HG02678 (cell line): ENCODE results near the gene CPB1.
"Not testable (repeated sequence)": the region's sequence is repeated elsewhere in the genome, so short reads cannot be mapped to it uniquely, and the experiment has no call there.

Experiments
- ATAC-seq: cut with Tn5 transposase; IDR thresholded peaks from one replicate; pipeline ENCODE4 v1.9.1; 2021; ENCODE audit warnings: mild to moderate bottlenecking, moderate library complexity; ENCODE audit not compliant: unreplicated experiment

CPB1 gene

DNA sequence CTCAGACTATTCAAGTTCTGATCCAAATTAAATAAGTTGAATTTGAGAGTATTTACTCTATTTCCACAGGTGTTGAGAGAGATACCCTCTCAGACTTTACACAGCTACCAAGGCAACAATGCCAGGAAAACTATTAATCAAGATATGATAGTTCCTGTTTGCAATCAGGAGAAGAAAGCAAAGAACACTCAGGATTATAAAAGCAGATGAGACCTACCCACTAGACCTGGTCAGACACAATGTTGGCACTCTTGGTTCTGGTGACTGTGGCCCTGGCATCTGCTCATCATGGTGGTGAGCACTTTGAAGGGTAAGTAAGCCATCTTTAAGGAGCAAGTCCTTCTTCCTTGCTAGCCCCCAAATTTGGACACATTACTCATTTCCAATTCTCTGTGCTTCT is at the start of gene CPB1:
Gene CPB1 (plus strand): TSS at position 227 of the 400 bp plus-strand sequence. CDS start 13 bp downstream, at position 240.
- ATAC-seq: no peak

DNA sequence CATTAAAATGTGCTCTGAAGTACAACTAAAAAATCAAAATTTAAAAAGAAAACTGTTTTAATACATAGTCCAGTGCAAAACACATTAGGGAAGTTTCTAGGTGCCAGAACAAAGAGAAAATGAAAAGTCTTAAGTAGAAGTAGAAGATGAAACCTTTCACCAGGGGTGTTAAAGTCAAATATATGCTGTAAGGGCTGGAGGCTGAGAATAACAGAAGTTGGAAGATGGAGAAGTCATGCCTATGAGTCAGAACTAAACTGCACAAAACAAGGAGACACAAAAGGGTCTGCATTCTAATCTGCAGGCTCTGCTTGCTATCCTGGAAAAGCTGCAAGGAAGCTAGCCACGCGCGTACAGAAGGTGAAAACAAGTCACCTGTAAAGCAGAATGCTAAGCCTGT is 48.7 kb upstream of the CPB1 start:
- ATAC-seq: no peak

DNA sequence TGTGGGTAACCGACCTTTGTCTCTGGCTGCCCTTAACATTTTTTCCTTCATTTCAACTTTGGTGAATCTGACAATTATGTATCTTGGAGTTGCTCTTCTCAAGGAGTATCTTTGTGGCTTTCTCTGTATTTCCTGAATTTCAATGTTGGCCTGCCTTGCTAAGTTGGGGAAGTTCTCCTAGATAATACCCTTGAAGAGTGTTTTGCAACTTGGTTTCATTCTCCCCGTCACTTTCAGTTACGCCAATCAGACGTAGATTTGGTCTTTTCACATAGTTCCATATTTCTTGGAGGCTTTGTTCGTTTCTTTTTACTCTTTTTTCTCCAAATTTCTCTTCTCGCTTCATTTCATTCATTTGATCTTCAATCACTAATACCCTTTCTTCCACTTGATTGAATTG is 42.6 kb upstream of the CPB1 start:
- ATAC-seq: not testable (repeated sequence)

DNA sequence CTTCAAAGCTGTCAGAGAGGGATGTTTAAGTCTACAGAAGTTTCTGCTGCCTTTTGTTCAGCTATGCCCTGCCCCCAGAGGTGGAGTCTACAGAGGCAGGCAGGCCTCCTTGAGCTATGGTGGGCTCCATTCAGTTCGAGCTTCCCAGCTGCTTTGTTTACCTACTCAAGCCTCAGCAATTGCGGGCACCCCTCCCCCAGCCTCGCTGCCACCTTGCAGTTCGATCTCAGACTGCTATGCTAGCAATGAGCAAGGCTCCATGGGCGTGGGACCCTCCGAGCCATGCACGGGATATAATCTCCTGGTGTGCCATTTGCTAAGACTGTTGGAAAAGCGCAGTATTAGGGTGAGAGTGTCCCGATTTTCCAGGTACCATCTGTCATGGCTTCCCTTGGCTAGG is 41.5 kb upstream of the CPB1 start:
- ATAC-seq: not testable (repeated sequence)

DNA sequence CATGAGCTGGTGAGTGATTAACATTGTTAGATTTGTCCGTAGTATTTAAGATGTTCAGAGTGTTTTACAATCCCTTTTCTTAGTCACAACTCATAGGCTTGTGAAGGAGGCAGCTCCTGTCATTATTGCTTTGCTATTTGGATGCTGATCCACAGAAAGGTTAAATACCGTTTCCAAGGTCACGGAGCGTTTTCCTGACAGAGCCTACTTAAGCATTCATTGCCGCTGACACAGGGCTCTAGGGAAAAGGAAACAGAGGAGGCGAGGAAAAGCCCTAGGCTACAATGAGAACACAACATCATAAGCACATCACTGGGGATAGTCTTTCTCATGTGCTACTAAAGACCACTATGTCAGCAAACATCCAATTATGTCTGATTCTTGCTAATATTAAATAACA is 38.5 kb upstream of the CPB1 start:
- ATAC-seq: no peak

DNA sequence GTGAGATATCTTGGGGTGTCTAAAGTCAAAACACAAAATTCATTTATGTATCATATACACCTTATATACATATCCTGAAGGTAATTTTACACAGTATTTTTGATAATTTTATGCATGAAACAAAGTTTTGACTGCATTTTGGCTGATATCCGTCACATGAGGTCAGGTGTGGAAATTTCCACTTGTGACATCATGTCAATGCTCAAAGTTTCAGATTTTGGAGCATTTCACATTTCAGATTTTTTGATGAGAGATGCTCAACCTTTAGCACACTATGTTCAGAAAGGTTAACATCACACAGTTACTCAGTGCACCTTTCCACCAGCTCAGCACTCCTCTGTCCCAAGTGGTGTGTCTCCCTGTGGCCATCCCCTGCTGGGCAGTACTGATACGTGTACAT is 37.7 kb upstream of the CPB1 start:
- ATAC-seq: no peak

DNA sequence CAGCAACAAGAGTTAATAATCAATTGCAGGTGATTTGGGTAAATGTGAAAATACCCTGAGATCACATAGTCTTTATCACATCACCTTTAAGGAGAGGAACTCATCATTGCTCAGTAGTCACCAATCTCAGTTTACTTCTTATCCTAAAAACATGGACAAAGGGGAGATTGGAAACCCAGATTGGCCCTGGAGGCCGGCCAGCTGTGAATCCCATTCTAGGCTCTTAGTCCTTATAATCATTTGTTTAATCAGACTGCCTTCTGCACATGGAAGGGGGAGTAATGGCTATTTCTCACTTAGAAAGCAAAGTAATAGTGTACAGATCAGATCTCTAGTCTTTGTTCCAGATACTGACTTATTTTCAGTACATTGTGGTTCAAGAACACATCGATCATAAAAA is 37.2 kb upstream of the CPB1 start:
- no peak for ATAC-seq

DNA sequence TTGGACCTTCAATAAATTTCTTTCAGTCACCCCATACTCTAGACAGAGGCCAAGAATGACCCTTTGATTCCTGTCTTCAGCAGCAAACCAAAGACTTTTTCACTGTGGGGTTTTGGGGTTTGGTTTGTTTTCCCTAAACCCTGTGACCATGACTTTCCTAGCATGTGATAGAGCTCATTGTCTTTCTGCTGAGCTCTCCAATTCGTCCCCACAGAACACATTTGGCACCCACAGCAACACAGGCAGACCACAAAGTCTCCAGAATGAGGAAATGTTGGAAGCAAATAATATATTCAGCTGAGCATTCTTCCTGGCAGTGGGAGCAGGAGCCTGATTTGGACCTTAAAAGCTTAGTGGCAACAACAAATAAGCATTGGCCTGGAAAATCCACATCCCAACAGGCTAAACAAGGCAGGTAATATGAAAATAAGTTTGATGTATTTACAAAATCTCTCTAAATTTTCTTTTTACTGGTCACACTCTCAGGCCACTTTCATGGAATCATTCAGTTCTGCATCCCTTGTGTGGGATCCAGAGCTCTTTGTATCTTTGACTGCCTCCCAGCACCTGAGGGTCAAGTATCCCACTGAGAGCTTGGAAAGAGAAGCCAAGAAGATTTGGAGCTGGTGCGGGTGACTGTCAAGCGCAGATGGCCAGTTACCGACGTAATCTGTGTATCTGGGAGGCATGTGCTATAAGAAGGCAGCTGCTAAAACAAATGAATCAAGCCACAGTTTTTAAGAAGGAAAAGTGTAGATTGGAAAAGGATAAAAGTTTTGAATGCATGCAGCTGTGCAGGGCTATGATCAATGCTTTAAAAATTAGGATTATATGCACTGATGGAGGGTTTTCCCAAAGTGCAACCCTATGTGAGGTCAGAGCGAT is 36.5 kb upstream of the CPB1 start:
- no peak for ATAC-seq

DNA sequence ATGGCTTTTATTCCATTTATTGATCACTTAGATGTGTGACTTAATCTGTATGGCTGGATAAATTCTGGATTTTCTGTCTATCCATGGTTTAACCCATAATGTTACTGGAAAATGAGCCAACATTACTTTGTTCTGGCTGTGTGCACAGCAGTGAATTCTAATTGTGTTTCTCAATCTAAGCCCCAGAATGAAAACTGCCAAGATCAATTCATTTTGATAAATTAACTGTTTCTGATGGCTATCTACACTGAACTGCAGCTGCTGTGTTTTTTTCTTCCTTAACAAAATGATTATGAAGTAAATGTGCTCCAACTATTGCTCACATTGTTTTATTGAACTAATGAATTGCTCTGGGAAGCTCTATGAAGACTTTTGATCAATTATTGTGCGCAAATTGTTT is 35.7 kb upstream of the CPB1 start:
- no peak for ATAC-seq

DNA sequence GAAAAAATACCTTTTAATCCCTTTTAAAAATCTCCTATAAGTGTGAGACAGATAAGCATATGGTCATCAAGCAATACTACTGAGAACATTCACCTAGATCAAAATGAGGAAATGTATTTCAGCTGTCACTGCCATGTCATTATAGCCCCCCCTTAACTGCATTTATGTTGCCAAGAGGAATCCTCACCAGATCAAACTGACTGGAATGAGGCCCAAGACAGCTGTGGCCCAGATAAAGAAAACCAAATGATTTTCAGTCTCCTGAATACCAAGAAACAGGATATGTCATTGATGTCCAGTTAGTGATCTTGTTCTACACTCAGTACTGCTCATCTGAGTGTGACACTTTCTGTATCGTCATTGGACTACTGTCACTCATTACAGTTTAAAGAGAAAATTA is 35.1 kb upstream of the CPB1 start:
- ATAC-seq: no peak

DNA sequence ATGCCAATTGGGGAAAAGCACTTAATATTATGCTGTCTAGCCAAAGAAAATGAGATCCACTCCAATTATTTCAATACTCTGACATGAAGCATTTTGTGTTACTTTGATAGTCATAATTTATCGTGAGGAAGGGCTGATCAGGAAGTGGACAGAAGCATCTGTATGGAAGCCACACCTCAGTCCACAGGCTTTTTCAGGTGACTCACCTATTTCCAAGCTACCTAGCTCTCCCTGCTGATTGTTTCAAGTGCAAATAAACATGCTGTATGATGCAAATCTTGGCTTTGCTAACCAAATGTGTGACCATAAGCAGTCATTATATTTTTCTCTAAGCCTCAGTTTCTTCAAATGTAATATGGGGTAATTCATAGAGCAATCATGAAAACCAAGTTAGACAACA is 30.8 kb upstream of the CPB1 start:
- no peak for ATAC-seq

DNA sequence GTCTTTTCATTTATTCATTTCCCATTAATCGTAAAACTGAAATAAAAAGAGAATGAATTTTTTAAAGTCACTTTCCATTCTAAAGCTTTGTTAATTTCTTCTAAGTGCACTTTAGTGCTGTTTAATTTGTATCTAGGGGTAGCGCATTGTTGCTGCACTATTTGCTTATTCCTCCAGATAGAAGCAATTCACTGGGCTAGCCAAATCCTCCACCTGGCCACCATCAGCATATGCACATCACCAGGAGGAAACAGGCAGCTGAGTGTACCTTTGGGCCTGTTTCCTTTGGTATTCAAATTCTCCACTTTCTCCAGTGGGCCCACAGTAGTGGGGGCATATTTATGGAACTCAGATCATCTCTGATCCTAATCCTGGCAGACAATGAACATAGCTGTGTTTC is 29.8 kb upstream of the CPB1 start:
- ATAC-seq: no peak

DNA sequence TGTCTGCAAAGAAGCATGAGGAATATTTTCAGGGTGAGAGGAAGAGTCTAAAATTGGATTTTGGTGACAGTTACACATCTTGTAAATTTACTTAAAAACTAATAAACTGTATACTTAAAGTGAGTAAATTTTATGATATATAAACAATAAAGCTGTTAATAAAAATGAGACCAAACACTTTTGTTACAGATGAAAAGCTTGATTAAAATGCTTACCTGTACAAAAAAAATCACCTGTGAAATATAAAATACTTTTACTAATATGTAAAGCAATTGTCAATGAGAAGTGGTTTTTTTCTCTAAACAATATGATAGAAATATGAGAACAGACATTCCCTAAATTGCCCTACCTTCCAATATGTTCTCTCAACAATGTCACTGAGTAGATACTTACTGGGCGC is 27.2 kb upstream of the CPB1 start:
- ATAC-seq: no peak

DNA sequence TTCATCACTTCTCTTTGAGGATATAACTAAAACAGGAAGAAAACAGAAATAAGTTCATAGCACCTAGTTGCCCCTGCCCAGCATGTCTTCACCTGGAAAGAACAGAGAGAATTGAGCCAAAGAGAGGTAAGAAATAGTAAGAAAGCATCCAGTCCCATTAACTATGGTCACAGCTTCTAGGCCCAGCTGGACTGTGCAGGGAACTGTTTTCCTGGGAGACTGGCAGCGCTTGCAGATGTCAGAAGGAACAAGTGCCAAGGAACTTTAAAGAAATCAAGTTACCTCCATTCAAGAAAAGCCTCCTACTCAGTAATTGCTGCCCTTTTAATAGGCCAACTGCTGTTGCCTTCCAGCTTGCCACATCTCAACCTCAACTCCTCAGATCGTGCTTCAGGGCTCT is 17.8 kb upstream of the CPB1 start:
- ATAC-seq: no peak

DNA sequence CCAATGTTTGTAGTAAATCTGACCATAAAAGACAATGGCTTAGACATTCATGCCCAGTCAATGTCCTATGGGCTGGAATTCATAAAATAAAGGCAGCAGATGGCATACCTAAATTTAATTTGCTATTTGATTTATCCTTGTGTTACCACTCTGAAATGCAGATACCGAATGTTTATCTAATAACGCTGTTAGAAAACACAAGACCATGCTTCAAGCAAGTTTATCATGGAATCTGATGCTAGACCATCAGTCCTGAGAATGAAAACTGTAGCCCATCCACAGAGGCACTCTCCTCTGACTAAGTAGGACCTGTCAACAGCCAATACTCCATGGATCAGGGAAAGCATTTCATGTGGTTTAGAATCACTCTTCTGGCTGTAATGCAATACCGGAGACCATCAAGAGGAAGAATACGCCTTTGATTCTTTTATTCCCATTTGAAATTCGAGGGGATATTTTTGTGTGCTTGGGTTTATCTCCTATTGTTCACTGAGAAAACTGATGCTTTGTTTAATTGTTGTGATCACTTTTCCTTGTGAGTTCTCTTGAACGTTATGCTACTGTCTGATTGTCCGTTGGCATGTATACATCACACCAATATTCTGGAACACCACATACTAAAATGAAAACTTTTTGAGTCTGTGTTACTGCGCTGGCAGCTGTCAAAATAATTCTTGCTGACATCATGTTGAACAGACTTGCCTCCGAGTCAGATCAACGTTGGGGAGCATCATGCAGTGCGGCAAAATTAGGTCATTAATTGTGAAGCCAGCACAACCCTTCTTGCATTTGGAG is 12.1 kb upstream of the CPB1 start:
- no peak for ATAC-seq

DNA sequence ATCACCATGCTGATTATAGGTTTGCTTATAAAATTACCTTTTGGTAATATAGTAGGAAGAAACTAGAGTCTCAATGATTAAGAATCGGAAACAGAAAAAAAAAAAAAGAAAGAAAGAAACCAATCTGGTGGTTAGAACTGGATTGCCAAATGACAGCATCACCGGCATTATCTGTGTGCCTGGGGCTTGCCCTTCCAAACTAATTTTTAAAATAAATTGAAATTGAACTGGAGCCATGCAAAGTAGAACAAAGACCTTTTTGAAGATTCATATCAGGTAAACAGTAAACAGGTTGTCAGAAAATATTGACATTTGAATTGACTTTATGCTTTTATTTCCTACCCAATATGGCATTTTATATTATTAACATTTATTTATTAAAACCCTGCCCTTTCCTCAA is 11.2 kb upstream of the CPB1 start:
- ATAC-seq: no peak

DNA sequence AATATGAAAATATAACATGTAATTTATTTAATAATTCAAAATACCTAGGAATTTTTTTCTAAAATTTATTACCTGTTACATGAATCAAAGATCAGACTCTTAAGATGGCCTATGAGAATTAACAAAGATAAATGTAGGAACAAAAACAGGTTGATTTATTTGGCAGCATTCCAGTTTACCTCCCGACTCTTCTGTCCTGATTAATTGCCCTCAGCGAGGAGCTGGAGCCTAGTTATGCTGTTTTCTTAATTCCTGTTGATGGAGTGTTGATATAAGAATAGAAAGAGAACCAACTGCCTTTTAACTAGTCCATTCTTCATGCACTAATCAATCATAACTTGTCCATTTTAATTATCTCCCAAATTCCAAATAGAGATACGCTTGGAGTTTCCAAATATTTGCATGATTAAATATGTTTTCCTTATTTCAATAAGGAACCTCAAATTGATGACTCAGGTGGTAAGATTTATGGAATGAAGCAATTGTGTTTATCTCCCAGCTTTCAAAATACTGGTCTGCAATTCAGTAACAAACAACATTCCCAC is 10.6 kb upstream of the CPB1 start:
- no peak for ATAC-seq

DNA sequence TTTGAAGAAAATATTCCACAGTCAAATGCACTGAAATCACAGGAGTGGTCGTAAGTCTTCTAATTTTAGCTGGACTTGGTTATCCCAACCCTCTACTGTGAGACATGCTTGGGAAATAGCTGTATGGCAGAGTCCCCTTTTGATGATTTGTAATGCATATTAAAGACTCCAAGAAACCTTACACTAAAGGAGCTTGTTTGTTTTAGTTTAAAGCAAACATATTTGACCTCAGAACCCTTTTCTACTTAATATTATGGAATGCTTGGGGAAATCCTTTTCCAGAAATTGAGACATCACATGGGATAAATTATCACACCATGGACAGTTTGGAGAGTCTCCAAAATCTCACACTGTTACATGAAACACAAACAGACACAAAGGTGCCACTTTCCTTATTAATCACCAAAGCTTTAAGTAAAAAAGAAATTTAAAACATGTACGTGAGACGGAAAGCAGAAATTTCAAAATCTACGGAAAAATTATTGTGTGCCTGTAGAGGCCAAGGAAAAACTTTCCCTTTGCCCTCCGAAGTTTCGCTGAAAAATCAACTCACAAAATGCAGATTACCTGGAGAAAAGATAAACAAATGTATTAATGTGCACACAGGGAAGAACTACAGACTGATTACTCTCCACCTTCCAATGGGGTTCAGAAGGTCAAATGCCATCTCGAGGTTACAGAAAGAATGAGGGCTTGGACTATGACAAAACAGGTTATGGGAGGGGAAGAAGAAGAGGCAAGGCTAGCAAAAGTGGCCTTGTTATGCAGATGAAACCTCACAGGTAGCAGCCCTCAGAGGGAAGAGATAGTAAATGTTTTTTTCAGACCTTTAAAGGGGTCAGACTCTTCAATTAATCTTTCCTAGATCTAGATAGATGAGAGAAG is 7.0 kb upstream of the CPB1 start:
- no peak for ATAC-seq

DNA sequence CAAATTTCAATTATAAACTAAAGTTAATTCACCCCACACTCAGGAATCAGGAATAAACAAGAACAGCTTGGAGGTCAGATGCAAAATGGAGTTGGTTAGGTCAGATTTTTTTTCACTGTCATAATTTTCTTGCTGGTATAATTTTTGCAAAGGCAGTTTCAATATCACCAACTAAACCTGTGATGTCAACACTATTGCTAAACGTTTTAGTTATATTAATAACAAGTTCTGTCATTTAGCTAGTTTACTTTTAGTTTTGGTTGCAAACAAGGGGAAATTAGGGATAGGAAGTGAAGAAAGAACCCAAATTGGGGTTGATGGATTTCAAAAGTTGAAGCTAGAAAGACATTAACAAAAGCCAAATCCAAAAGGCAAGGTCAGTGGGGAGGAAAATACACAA is 4.6 kb upstream of the CPB1 start:
- no peak for ATAC-seq

DNA sequence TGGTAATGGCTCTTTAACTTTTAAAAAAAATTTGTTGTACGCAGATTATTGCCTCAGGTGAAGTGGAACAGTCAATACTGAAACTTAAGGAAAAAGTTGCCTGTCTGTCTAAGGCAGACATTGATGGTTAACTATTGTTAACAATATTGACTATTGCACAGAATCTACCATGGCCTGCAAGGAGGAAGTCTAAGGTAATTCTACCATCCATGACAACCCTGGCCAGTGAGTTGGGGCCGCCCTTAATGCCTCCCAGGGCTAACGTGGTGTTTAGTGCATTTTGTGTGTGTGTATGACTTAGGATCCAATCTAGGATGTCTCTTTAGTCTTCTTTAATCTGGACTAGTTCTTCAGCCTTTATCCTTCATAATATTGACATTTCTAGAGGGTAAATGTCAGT is 2.1 kb upstream of the CPB1 start:
- ATAC-seq: no peak

DNA sequence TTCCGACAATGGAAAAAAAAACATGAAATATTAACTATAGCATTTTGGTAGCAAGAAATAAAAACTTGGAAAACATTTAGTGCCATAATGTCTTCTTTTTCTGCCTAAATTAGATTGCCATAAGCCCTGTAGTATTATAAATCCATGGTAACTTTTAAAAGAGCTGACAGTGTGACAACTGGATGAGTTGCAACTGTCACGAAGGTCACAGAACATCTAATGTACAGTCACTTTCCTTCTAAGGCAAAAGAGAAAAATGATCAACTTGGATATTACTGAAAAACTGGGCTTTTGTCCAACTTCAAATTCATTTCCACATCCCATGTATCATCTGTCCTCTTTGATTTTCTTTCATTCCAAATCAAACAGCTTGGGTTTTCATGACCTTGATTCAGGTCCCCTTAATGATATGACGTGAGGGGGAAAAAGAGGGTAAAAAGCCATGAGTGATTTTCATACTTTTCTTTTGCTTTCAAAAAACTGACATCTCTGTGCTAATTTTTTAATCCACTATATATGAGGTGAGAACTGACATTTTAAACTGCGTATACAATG is 602 bp downstream of the CPB1 start:
- ATAC-seq: no peak
